Neural progenitor cell (in vitro differentiated cells): ENCODE data around the gene NFIA. TPM values are rescaled to one million over a fixed set of nuclear protein-coding genes. Genes with fewer than 3 reads are reported as not detected.

Experiments used
- DNase-seq: peaks from one replicate; pipeline ENCODE4 v3.0.0-alpha.2; 2016; ENCODE audit warnings: low spot score
- H2AFZ ChIP-seq: fragments of 200-600 bp; sonication (generic); replicated peaks from 2 replicates; pipeline ENCODE4 v1.6.1; 2016; ENCODE audit warnings: antibody characterized with exemption
- H3F3A ChIP-seq: fragments of 200-600 bp; sonication (generic); 2 replicates; pipeline ENCODE4 v1.6.1; 2016; ENCODE audit warnings: antibody characterized with exemption, low read depth
- H3K27ac ChIP-seq: fragments of 200-600 bp; sonication (generic); 2 replicates; pipeline ENCODE4 v1.5.1; 2016; ENCODE audit warnings: mild to moderate bottlenecking
- H3K27me3 ChIP-seq: fragments of 200-600 bp; sonication (generic); 2 replicates; pipeline ENCODE4 v1.6.1; 2016; ENCODE audit warnings: mild to moderate bottlenecking, moderate library complexity
- H3K36me3 ChIP-seq: fragments of 200-600 bp; sonication (generic); 2 replicates; pipeline ENCODE4 v1.5.1; 2016
- H3K4me1 ChIP-seq: fragments of 200-600 bp; sonication (generic); 2 replicates; pipeline ENCODE4 v1.6.1; 2016; ENCODE audit warnings: mixed run types
- H3K4me2 ChIP-seq: fragments of 200-600 bp; sonication (generic); 2 replicates; pipeline ENCODE4 v1.6.1; 2016
- H3K4me3 ChIP-seq: fragments of 200-600 bp; sonication (generic); 2 replicates; pipeline ENCODE4 v1.5.1; 2016
- H3K79me2 ChIP-seq: fragments of 200-600 bp; sonication (generic); 2 replicates; pipeline ENCODE4 v1.6.1; 2016; ENCODE audit warnings: low read depth
- H3K9ac ChIP-seq: fragments of 200-600 bp; sonication (generic); 2 replicates; pipeline ENCODE4 v1.6.1; 2016
- H3K9me3 ChIP-seq: fragments of 200-600 bp; sonication (generic); 2 replicates; pipeline ENCODE4 v1.5.1; 2016; ENCODE audit warnings: low read depth
- H4K20me1 ChIP-seq: fragments of 200-600 bp; sonication (generic); 2 replicates; pipeline ENCODE4 v1.6.1; 2016; ENCODE audit warnings: low read depth
- H3K27ac Mint-ChIP-seq: 3 replicates; pipeline ENCODE4 v1.8.0; 2021; ENCODE audit warnings: mixed read lengths
- H3K27me3 Mint-ChIP-seq: 2 replicates; pipeline ENCODE4 v1.8.0; 2022; ENCODE audit warnings: low read depth, mild to moderate bottlenecking, inconsistent platforms, moderate library complexity, mixed read lengths; ENCODE audit not compliant: insufficient read depth
- H3K36me3 Mint-ChIP-seq: 3 replicates; pipeline ENCODE4 v1.8.0; 2021; ENCODE audit warnings: mixed read lengths
- H3K4me1 Mint-ChIP-seq: 3 replicates; pipeline ENCODE4 v1.8.0; 2021; ENCODE audit warnings: mixed read lengths
- H3K4me3 Mint-ChIP-seq: 3 replicates; pipeline ENCODE4 v1.8.0; 2021; ENCODE audit warnings: mild to moderate bottlenecking, moderate library complexity, mixed read lengths
- H3K9me3 Mint-ChIP-seq: 3 replicates; pipeline ENCODE4 v1.8.0; 2020; ENCODE audit warnings: mixed read lengths
- CTCF ChIP-seq: fragments of 200-600 bp; sonication (generic); IDR thresholded peaks from 2 replicates; pipeline ENCODE4 v1.5.1; 2017; ENCODE audit warnings: antibody characterized with exemption, mild to moderate bottlenecking
- EZH2 ChIP-seq: fragments of 200-600 bp; sonication (generic); IDR thresholded peaks from 2 replicates; pipeline ENCODE4 v1.6.1; 2017; ENCODE audit warnings: antibody characterized with exemption, mild to moderate bottlenecking, moderate library complexity
- EZH2phosphoT487 ChIP-seq: fragments of 200-600 bp; sonication (generic); IDR thresholded peaks from 2 replicates; pipeline ENCODE4 v1.6.1; 2017; ENCODE audit warnings: antibody characterized with exemption
- total RNA-seq: library from RNA; depleted of rRNA; stranded (reverse); fragments of >200 nt; gene quantifications from 2 replicates; pipeline ENCODE4 v1.2.3, GENCODE V29; 2015; ENCODE audit warnings: low replicate concordance

The NFIA gene
- total RNA-seq, 1 donor from 2014 or later = 5.3 TPM

GRCh38 chr1:61175976-61176375, 93.6 kb downstream of the NFIA start:
- no peak overlapping the region for H2AFZ ChIP-seq
- no peak overlapping the region for H3K4me3 ChIP-seq
- H3K9me3 ChIP-seq = no peaks in the 10 kb centered on the region
- Mint-ChIP-seq H3K36me3 (no peaks in the 10 kb centered on the region), H3K27ac (no peak overlapping the region), H3K4me3 (no peak overlapping the region), H3K9me3 (no peaks in the 10 kb centered on the region), H3K4me1 (peaks cover 7% of the 10 kb centered on the region), H3K27me3 (peaks cover 4% of the 10 kb centered on the region)
- no peaks in the 10 kb centered on the region for H3K79me2 ChIP-seq
- no peak overlapping the region for H3K9ac ChIP-seq
- H3K4me1 ChIP-seq = no peaks in the 10 kb centered on the region
- H3K27me3 ChIP-seq = no peaks in the 10 kb centered on the region
- no peaks in the 10 kb centered on the region for H3F3A ChIP-seq
- no peak overlapping the region for H3K27ac ChIP-seq
- H4K20me1 ChIP-seq = no peaks in the 10 kb centered on the region
- TF ChIP-seq EZH2 = no peak
- TF ChIP-seq EZH2phosphoT487 = no peak
- TF ChIP-seq CTCF = no peak
- H3K36me3 ChIP-seq = no peaks in the 10 kb centered on the region
- DNase-seq = no peak
- no peak overlapping the region for H3K4me2 ChIP-seq

- H4K20me1 ChIP-seq = no peaks in the 10 kb centered on the region
- H3K4me3 ChIP-seq = no peak overlapping the region
- no peaks in the 10 kb centered on the region for H3K27me3 ChIP-seq
- H3K79me2 ChIP-seq = no peaks in the 10 kb centered on the region
- H3K4me1 Mint-ChIP-seq = peaks cover 34% of the 10 kb centered on the region
- no peaks in the 10 kb centered on the region for H3K36me3 ChIP-seq
- no peak overlapping the region for H2AFZ ChIP-seq
- TF ChIP-seq EZH2 (no peak), EZH2phosphoT487 (no peak), CTCF (no peak)
- H3K4me2 ChIP-seq = no peak overlapping the region
- no peak overlapping the region for H3K27ac ChIP-seq
- H3F3A ChIP-seq = no peaks in the 10 kb centered on the region
- no peak for DNase-seq
- H3K36me3 Mint-ChIP-seq = no peaks in the 10 kb centered on the region
- no peaks in the 10 kb centered on the region for H3K9me3 Mint-ChIP-seq
- no peak overlapping the region for H3K4me3 Mint-ChIP-seq
- no peak overlapping the region for H3K27ac Mint-ChIP-seq
- H3K9me3 ChIP-seq = no peaks in the 10 kb centered on the region
- no peaks in the 10 kb centered on the region for H3K4me1 ChIP-seq
- H3K9ac ChIP-seq = no peak overlapping the region
- no peaks in the 10 kb centered on the region for H3K27me3 Mint-ChIP-seq
These were observed 99.0 kb downstream of the NFIA start for GRCh38 chr1:61181067-61182038.

GRCh38 chr1:61182049-61182448, 99.7 kb downstream of the NFIA start:
- DNase-seq = no peak
- H3K4me1 Mint-ChIP-seq = peaks cover 35% of the 10 kb centered on the region

More at GRCh38 chr1:61182049-61182448, 99.7 kb downstream of the NFIA start:
- Histone ChIP-seq H3F3A (no peaks in the 10 kb centered on the region), H4K20me1 (no peaks in the 10 kb centered on the region), H3K4me3 (no peak overlapping the region), H3K4me2 (no peak overlapping the region), H3K27me3 (no peaks in the 10 kb centered on the region), H3K27ac (no peak overlapping the region), H3K9me3 (no peaks in the 10 kb centered on the region), H3K9ac (no peak overlapping the region), H3K36me3 (no peaks in the 10 kb centered on the region), H3K4me1 (no peaks in the 10 kb centered on the region), H3K79me2 (no peaks in the 10 kb centered on the region), H2AFZ (no peak overlapping the region)
- TF ChIP-seq EZH2phosphoT487 (no peak), CTCF (no peak), EZH2 (no peak)
- H3K36me3 Mint-ChIP-seq = no peaks in the 10 kb centered on the region
- no peak overlapping the region for H3K27ac Mint-ChIP-seq
- H3K27me3 Mint-ChIP-seq = no peaks in the 10 kb centered on the region
- no peak overlapping the region for H3K4me3 Mint-ChIP-seq
- H3K9me3 Mint-ChIP-seq = no peaks in the 10 kb centered on the region
